ENCODE measurements around the gene MRI1. TPM values are rescaled to one million over a fixed set of nuclear protein-coding genes. Genes with fewer than 3 reads are reported as not detected.

The MRI1 gene
- total RNA-seq, 1 experiment from 2014 or later, result 29.9 TPM

GRCh38 chr19:13718733-13719132 lies 45.6 kb upstream of the MRI1 start (continued):
- TF ChIP-seq FOXP1 (CRISPR knock-in tag; IDR thresholded peaks at IDR 0.05; ENCODE audit: borderline replicate concordance) (no peak), FOXJ3 (CRISPR knock-in tag; IDR thresholded peaks at IDR 0.05; ENCODE audit: borderline replicate concordance) (no peak)

- POLR2A ChIA-PET, result no interaction called here
- CTCF ChIA-PET, result interaction anchor here (0.8 to 4.7 kb wide), 13 partner anchors 9 to 480 kb away, joined by 3 to 69 read pairs (median 7); no protein-coding TSS in a partner anchor
Observed at GRCh38 chr19:13722146-13722545, 42.2 kb upstream of the MRI1 start.

GRCh38 chr19:13723206-13723605 lies 41.1 kb upstream of the MRI1 start:
- Mint-ChIP-seq H3K4me1 (no peaks in the 10 kb centered on the region), H3K4me3 (no peak overlapping the region), H3K27me3 (ENCODE audit: low read depth) (no peaks in the 10 kb centered on the region; the same call in 1 of the 2 replicates), H3K9me3 (no peaks in the 10 kb centered on the region), H3K36me3 (no peaks in the 10 kb centered on the region), H3K27ac (no peak overlapping the region)
- POLR2A ChIA-PET, result no interaction called here
- CTCF ChIA-PET, result interaction anchor here (3.8 to 4.7 kb wide), 2 partner anchors 8 to 124 kb away, joined by 32 to 69 read pairs; no protein-coding TSS in a partner anchor
- DNase-seq (ENCODE audit: low spot score) (no peak), ATAC-seq (no peak)
- no peak for TF ChIP-seq SMAD3 (CRISPR knock-in tag; IDR thresholded peaks at IDR 0.05; ENCODE audit: borderline replicate concordance)
- no peak for TF ChIP-seq CBFB (CRISPR knock-in tag; IDR thresholded peaks at IDR 0.05; ENCODE audit: low read depth)
- TF ChIP-seq RELA (CRISPR knock-in tag; IDR thresholded peaks at IDR 0.05; ENCODE audit: borderline replicate concordance), result no peak
- TF ChIP-seq ZNF317 (CRISPR knock-in tag; IDR thresholded peaks at IDR 0.05; ENCODE audit: borderline replicate concordance, low read depth), result no peak
- TF ChIP-seq STAT6 (CRISPR knock-in tag; conservative IDR thresholded peaks at IDR 0.05; ENCODE audit: low read depth), result no peak
- TF ChIP-seq FOXK1 (CRISPR knock-in tag; IDR thresholded peaks at IDR 0.05), result no peak
- no peak for TF ChIP-seq MXD4 (CRISPR knock-in tag; IDR thresholded peaks at IDR 0.05; ENCODE audit: borderline replicate concordance)
- TF ChIP-seq ZNF219 (CRISPR knock-in tag; IDR thresholded peaks at IDR 0.05; ENCODE audit: borderline replicate concordance), result no peak

More at GRCh38 chr19:13722146-13722545, 42.2 kb upstream of the MRI1 start:
- TF ChIP-seq PRDM15 (CRISPR knock-in tag; IDR thresholded peaks at IDR 0.05) (no peak), SOX15 (CRISPR knock-in tag; IDR thresholded peaks at IDR 0.05) (no peak), ZNF532 (CRISPR knock-in tag; IDR thresholded peaks at IDR 0.05; ENCODE audit: borderline replicate concordance) (no peak)
- no peaks in the 10 kb centered on the region for H3K9me3 Mint-ChIP-seq
- no peaks in the 10 kb centered on the region for H3K36me3 Mint-ChIP-seq
- ATAC-seq (no peak), DNase-seq (ENCODE audit: low spot score) (no peak)
- H3K4me3 Mint-ChIP-seq, result no peak overlapping the region
- no peaks in the 10 kb centered on the region for H3K4me1 Mint-ChIP-seq
- no peaks in the 10 kb centered on the region; the same call in 1 of the 2 replicates for H3K27me3 Mint-ChIP-seq (ENCODE audit: low read depth)
- no peak overlapping the region for H3K27ac Mint-ChIP-seq
